SK-N-MC (cell line): ENCODE data around the gene FBLN2.

Experiments
- EZH2 ChIP-seq: fragments of 200-600 bp; sonication (generic); IDR thresholded peaks from one replicate; pipeline ENCODE4 v1.6.1; 2017; ENCODE audit warnings: antibody characterized with exemption
- FOXP2 ChIP-seq: optimal IDR thresholded peaks from 2 replicates; pipeline ENCODE3; 2011; ENCODE audit warnings: mild to moderate bottlenecking, moderate library complexity; ENCODE audit not compliant: insufficient read depth; ENCODE audit errors: extremely low read length, control extremely low read depth
- POLR2AphosphoS5 ChIP-seq: IDR thresholded peaks from 2 replicates; pipeline ENCODE4 v1.6.1; 2012; ENCODE audit warnings: mild to moderate bottlenecking, low read depth, low read length, borderline replicate concordance

DNA sequence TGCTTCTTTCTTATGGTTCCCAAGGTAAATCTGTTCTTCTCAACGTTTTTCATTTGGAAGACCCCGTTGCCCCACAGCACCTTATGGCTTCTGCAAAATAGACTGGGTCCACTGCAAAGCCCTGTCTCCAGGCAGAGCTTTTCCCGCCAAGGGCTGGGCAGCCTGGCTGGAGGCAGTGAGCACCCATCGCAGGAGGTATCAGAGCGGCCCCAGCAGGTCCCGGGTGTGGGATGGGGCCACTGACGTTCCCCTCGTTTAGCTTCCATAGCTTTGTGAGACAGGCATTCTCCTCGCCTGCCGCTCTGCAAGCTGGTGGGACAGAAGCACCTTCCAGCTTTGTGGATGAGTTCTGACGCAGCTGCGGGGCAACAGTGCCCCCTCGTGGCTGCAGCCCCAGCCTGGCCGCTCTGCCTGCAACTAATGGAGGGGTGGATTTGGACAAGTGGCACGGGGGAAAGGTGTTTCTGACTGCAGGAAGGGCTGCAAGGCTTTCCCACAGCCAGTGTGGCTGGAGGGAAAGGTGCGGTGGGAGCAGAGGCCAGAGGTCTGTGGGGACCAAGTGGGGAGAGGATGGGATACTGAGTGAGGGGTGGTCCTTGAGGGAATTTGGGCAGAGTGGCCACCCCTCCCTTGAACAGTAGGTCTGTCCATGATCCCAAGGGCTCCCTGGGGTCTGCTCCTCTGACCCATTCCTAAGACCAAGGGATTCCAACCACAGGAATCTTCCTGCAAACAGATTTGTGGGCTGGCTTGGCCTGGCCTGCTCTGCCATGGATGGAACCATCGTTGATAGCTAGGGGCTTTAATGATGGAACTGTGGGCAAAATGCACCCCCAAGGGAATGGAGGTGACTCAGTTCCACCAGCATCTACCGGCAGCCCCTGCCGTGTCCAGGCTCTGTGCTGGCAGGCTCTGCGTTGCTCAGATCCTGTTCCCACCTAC is 99.4 kb downstream of the FBLN2 start:
- TF ChIP-seq EZH2 (no peak), POLR2AphosphoS5 (no peak), FOXP2 (no peak)
